ENCODE results near the gene RDH13.

The RDH13 gene

DNA sequence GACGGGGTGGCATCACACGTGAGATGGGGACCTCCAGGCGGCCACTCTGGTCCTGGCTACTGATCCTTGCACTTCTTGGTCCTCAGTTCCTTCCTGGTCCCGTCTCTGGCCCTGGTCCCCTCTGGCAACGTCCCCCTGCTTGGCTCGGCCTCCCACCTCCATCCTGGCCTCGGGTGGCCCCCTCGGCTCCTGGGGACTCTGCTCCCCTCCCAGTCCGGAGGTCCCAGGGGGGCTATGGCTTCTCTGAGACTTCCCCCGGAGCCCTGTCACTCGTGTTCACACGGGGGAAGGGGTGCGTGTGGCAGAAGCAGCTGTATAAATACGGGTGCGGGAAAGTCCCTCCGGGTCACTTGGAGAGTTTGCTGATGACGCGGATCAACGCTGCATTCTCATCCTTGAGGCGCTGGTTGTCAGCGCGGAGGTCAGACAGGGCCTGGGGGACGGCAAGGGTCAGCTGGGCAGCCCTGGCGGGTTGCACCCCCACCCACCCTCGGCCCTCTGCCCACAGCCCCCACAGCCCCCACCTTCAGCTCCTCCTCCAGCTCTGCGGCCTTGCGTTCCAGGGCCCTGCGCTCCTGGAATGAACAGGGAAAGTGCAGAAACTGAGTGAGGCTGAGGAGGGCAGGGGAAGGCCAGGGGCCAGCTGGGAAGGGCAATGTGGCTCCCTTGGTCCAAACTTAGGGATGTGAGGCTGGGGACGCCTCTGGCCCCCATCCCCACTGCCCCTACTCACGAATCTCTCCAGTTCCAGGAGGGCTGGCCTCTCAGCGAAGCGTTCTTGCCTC, 28.4 kb upstream of the RDH13 start:
- no peak for DNase-seq

DNA sequence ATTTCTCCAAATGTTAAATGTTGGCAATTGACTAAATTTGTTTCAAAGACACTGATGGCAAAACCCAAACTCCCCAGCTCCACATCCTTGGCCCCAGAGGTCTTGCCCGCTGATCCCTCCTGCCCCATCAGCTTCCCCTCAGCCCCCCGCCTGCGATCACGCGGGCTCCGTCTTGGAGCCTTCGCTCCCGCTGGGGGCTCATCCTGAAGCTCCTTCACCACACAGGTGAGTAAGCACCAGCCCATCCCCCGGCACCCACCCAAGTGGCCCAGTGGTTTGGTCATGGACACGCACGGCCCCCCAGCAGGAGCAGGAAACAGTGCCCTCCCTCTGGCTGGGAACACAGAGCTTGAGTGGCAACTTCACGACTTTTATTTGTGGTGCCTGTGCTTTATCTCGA, 27.6 kb upstream of the RDH13 start:
- DNase-seq, result no peak

DNA sequence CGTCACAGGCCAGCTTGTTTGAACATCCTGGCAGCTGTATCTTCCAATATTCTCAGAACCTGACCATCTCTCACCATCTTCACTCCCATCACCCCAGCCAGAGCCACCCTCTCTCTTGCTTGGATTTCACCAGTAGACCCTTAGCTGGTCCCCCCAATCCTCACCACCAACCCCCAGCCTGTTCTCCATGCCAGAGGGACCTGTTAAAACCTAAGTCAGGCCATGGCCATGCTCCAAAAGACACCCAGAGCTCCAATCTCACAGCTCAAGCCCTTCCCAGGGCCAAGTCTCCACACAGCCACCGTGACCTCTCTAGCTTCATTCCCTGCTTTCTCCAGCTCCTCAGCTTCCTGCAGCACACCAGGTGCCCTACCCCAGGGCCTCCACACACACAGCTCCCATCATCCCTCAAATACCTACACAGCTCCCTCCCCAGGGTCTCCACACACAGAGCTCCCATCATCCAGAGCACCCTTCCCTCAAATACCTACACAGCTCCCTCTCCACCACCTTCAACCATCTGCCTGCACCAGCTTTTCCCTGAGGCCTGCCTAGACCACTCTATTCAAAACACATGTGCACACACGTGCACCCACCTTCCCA, 26.5 kb upstream of the RDH13 start:
- no peak for DNase-seq

DNA sequence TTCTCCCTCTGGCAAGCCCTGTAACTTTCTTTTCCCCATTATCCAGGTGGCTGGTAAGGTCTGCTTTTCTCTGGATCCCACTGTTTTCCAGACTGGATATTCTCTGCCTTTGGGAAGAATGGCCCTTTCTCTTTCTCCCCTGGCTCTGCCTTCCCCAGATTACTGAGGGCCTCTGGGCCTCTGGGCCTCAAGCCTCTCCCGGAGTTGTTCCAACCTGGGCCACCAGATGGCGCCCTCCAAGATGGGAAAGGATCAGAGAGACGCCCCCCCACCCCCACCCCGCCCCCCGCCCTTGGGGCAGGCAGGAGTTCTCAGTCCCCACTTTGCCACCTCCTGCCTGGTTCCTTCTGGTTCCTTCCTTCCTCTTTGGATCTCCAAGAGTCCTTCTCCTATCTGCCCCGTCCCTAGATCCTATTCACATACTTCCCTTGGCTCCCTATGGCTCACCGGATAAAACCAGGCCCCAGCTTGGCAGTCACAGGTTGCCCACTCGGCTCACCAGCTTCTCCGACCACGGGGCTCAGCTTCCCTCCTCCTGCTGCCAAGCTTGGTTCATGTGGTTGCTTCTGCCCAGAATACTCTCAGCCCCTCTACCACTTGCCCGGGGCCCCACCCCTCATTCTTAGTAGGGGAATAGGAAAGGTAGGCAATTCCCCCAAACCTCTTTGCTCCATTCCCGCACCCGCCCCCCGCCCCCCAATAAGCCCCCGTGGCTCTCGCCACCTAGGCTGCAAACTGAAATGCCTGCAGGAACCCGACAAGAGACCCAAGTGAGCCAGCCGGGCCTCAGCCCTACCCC, 25.8 kb upstream of the RDH13 start:
- DNase-seq, result peak; percentile 81

DNA sequence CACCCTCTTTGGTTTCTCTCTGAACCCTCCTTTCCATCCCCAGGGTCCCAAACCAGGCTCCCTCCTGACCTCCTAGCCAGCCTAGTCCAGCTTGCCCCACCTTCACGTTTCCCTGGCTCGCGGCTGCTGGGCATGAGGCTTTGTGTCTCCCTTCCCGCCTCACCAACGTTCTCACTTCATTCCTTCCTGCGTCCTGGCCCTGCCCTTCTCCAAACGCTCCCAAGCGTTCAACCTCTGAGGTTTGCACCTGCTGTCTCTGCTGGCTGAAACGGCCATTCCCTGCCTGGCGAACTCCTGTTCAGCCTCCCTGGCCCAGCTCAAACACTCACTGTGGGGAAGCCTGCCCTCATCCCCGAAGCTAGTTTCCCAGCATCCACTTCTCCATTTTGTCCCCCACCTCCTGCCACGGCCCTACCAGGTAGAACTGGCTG, 25.1 kb upstream of the RDH13 start:
- DNase-seq, result no peak

DNA sequence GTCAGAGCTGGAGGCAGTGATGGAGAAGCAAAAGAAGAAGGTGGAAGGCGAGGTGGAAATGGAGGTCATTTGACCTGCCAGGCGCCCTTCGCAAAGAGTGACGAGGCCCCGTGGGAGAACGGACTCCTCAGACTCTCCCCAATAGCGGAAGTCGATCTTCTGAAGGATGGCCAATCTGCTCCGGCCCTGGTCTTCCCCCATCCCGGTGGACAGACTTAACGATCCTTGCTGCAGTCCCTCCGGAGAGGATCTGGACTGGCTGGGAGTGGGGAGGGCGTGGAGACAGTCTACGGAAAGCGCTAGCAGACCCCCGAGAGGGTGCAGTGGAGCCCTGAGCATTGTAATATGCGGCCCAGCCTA, 24.6 kb upstream of the RDH13 start:
- no peak for DNase-seq

DNA sequence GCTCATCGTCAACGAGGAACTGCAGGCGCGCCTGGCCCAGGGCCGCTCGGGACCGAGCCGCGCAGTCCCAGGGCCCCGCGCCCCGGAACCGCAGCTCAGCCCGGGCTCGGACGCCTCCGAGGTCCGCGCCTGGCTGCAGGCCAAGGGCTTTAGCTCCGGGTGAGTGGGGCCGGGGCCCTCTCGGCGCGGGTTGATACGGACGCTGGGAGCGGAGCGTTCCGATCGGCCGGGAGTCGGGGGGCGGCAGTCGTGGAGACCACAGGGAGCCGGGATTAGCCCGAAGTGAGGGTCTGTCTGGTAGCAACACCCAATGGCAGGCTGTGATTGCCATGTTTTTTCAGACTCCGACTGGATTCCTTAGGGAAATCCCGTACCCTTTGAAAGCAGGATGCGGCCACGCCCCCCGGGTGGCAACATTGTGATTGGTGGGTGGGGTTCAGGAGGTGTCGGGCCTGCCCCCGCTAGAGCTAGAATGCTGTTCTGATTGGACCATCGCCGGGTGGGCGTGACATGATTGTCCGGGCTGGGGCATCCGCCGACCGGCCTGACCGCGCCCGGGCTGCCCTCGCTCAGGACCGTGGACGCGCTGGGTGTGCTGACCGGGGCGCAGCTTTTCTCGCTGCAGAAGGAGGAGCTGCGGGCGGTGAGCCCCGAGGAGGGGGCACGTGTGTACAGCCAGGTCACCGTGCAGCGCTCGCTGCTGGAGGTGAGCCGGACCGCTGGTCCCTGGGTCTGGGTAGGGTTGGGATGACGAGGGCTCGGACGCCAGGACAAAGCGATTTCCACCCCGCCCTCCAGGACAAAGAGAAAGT, 24.0 kb upstream of the RDH13 start:
- peak; percentile 51 for DNase-seq

DNA sequence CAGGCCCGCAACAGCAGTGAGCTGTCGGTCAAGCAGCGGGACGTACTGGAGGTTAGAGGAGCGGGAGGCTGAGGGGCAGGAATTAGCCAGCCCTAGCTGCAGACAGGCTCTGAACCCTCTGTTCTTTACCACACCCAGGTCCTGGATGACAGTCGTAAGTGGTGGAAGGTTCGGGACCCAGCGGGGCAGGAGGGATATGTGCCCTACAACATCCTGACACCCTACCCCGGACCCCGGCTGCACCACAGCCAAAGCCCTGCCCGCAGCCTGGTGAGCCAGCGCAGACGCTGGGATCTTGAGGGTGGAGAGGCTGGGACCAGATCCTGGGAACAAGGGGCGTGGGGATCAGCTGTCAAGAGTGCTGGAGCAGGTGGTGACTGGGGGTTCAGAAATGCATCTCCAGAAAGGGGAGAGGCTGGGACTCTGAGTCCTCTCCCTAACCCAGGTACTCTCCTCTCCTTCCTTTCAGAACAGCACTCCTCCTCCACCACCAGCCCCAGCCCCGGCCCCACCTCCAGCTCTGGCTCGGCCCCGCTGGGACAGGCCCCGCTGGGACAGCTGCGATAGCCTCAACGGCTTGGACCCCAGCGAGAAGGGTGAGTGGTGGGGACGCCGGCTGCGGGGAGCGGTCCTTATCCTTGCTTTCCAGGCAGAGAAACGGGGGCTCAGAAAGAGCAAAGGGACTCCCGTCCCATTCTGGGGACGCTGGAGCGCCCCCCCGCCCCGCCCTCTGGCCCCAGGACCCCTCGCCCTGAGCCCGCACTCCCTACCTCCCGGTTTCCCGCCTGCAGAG, 23.2 kb upstream of the RDH13 start:
- no peak for DNase-seq

DNA sequence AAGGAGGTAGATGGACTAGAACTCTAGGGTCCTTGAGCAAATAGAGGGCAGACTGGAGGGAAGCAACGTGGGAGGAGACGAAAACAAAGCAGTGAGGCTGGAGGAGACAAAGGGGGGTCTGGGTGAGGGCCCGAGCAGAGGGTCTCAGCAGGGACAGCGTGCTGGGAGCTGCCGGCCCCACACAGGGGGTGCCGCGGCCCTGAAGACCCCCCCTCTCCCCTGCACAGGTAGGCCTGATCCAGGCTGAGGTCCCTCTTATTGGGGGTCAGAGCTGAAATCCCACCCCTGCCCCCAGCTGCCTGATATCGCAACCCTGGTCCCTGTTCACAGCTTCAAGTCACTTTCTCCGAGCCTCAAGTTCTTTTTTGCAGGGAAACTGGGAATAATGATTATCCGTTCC, 21.5 kb upstream of the RDH13 start:
- no peak for DNase-seq

DNA sequence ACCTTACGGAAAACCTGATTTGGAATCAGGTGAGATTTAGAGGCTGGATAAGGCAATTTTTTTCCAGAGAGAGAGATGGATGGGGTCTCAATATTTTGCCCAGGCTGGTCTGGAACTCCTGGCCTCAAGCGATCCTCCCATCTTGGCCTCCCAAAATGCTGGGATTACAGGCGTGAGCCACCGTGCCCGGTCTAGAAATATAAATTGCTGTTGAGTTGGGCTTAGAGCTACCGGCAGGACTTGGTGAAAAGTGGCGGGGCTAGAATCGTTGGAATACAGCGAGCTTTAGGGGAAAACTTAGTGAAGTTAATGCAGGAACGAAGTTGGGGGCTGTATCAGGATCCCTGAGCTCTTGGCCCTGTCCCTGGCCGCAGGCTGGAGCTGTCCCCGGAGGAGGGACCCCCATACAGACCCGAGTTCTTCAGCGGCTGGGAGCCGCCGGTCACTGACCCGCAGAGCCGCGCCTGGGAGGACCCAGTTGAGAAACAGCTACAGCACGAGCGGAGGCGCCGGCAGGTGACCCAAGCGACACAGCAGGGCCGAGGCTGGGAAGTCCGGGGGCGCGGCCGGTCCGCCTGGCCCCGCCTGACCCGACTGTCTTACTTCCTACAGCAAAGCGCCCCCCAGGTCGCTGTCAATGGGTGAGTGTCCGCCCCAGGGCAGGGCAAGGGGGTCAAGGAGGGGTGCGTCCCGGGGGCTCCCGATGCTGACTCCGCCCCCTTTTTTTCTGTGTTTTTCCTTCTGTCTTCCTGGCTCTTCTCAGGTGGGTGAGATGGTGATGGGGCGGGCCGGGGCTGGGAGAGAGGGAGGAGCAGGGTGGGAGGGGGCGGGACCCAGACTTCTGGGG, 20.3 kb upstream of the RDH13 start:
- DNase-seq, result no peak

DNA sequence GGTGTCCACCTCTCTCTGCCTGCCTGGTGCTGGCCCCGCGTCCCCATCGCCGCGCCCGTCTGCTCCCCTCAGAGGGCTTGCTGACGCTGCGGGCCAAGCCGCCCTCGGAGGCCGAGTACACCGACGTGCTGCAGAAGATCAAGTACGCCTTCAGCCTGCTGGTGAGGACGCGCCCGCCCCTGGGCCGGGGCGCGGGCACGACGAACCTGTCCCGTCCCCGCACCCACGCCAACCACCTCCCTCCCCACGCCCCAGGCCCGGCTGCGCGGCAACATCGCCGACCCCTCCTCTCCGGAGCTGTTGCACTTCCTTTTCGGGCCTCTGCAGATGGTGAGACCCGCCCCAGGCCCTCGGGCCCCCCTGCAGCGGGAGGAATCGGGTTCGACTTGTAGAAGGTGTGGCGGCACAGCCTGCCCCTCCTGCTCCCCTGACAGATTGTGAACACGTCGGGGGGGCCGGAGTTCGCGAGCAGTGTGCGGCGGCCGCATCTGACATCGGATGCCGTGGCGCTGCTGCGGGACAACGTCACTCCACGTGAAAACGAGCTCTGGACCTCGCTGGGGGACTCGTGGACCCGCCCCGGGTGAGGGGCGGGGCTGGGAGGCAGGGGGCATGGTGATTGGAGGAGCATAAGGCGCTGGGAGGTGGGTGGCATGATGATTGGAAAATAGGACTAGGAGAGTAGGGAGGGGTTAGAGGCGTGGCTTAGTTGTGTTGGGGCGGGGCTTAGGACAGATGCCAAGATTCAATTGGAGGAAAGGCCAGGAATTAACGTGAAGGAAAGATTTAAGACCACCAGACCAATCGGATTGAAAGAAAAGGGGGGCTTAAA, 19.3 kb upstream of the RDH13 start:
- peak; percentile 17 for DNase-seq

DNA sequence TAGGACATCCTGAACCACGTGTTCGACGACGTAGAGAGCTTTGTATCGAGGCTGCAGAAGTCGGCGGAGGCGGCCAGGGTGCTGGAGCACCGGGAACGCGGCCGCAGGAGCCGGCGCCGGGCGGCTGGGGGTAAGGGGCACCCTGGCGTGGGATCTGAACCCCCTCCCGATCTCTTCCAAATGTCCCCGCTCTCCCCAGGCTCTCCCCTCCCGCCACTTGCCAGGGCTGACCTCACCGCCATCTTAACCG, 18.7 kb upstream of the RDH13 start:
- no peak for DNase-seq

DNA sequence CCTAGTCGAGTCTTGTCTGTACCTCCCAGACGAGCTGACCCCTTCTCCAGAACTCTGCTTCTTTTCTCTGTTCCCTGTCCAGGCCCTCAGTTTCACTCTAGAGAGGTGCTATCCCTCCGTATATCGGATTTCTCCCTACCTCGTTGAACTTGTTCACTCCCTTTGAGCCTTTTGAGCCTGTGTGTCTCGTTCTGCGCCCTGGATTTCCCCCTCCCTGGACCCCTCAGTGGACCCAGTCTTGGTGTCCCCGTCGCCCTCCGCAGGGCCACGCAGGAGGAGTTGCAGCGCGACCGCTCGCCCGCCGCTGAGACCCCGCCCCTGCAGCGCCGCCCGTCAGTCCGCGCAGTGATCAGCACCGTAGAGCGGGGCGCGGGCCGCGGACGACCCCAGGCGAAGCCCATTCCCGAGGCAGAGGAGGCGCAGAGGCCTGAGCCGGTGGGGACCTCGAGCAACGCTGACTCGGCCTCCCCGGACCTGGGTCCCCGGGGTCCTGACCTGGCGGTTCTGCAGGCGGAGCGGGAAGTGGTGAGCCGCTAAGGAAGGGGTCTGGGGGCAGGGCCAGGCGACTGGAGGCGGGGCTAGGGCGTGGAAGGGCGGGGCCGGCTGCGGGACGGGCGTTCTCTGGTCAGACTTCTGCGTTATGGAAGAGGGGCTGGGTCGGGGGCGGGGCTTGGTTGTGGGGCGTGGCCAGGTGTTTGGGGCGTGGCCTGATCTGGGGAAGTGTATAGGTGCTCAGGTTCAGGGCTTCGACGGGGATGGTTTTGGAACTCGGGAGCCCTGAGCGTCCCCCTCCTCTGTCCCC, 18.2 kb upstream of the RDH13 start:
- peak; percentile 81 for DNase-seq

DNA sequence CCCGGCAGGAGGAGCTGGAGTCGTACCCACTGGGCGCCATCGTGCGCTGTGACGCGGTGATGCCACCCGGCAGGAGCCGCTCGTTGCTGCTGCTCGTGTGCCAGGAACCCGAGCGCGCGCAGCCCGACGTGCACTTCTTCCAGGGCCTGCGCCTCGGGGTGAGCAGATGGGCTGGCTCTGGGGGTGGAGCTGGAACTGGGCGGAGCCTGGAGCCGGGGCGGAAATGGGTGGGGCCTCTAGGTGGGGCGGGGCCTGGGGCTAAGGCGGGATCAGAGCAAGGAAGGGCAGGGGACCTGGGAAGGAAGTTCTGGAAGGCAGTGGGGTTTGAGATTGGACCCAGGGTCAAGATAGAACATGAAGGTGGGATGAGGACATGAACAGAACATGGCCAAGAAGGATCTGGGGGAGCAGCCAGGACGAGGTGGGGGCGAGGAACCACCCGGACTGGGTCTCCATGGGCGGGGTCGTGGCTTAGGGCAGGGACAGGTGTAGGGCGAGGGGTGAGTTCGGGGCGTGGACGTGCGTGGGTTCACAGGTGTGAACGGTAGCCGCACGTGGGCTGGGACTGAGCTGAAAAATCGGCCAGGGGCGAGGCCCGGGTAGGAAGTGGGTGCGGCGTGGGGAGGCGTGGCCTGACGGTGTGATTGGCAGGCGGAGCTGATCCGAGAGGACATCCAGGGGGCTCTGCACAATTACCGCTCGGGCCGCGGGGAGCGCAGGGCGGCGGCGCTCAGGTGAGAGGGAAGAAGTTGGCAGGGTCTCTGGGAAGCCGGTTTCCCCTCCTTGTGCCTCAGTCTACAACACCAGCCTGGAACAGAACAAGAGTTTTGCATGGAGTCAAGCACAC, 17.4 kb upstream of the RDH13 start:
- peak; percentile 18 for DNase-seq

DNA sequence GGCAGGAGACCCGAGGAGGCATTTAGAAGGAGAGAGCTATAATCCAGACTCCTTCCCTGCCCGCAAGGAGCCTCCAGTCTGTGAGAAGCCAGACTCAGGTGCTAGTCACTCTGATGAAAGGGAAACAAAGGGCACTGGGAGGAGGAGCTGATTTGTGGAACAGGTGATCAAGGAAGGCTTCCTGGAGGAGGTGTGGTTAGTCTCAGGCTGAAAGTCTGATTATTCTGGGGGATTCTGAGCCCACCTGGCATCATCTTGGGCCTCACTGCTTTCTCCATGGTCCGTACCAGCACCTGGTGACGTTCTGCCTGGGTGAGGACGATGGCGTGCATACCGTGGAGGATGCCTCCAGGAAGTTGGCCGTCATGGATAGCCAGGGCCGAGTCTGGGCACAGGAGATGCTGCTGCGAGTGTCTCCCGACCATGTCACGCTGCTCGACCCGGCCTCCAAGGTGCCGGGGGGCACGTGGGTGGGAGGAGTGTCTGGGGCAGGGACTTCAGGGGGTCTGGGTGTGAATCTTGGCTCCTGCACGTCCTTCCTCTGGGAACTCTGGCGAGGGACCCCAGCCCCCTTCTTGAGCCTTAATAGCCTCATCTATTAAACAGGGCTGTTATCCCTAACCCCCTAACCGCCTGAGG, 16.6 kb upstream of the RDH13 start:
- no peak for DNase-seq

DNA sequence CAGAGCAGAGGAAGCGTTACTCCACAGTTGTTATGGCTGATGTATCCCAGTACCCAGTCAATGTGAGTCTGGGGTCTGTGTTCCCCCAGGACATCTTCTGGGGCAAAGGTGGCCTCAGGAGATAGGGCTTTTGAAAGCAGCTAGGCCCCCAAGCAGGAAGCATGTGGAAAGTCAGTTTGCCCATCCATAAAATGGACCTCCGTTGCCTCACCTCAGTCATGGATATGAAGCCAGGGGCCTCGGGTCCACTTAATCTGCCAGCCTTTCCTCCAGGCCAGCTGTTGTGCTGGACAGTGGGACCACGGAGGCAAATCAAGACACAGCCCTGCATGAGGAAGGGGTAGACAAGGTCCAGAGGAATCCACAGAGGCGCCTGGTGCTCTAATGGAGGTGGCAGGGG, 16.0 kb upstream of the RDH13 start:
- no peak for DNase-seq

DNA sequence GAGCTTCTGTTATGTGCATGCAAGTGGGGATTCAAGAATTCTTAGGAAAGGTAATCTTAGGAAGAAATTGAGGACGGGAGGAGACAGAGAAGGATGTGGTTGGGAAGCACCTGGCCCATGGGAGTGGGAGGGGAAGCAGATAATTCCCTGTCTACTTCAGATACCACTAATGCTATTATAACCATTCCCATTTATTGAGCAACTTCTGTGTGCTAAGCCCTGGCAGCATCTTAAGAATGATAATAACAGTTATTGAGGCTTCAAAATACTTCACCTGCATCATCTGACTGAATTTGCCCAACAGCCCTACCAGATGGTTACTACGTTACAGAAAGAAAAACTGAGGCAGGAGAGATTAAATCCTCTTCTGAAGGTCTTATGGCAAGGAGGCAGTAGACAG, 14.2 kb upstream of the RDH13 start:
- no peak for DNase-seq

DNA sequence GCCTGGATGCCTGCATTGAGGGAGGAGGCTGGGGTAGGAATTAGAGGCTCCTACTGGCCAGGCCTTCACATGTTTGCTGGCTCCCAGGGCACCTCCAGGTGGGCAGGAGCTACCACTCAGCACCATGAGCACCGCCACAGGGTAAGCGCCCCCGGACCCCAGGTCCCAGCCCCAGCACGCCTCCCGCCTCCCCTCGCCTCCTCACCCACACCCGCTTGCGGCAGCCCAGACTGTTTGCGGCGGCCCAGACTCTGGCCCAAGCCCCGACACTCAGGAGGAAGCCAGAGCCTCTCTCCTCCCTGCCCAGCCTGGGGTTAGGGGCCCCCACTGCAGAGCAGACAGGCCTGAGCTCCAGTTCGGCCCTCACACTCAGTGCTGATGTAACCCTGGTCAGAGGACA, 13.4 kb upstream of the RDH13 start:
- DNase-seq, result no peak

All from effector CD8-positive, alpha-beta T cell (primary cell).